OCI-LY3 (cell line): ENCODE results near the gene BTBD1.

ENCODE experiments used
- H2AFZ ChIP-seq: fragments of 200-600, 300-600 bp; shearing (Covaris generic); 2 replicates; pipeline ENCODE4 v1.6.0; 2014; ENCODE audit warnings: antibody characterized with exemption, low read depth, low read length
- H3K27ac ChIP-seq: fragments of 200-600, 300-600 bp; sonication (generic); 2 replicates; pipeline ENCODE4 v1.5.1; 2014; ENCODE audit warnings: mild to moderate bottlenecking, low read length, moderate library complexity, mixed read lengths
- H3K27me3 ChIP-seq: fragments of 200-600, 300-600 bp; sonication (generic); 2 replicates; pipeline ENCODE4 v1.6.1; 2014; ENCODE audit warnings: low read depth, low read length, mixed read lengths
- H3K36me3 ChIP-seq: fragments of 200-600, 300-600 bp; sonication (generic); replicated peaks from 2 replicates; pipeline ENCODE3; 2014; ENCODE audit warnings: low read depth, low read length, mixed read lengths
- H3K4me1 ChIP-seq: fragments of 300-600, 200-600 bp; sonication (generic); 2 replicates; pipeline ENCODE4 v1.6.1; 2014; ENCODE audit warnings: low read length, mixed read lengths
- H3K4me2 ChIP-seq: fragments of 200-600, 300-600 bp; sonication (generic); 2 replicates; pipeline ENCODE4 v1.6.1; 2014; ENCODE audit warnings: low read length, mixed read lengths
- H3K4me3 ChIP-seq: fragments of 300-600, 200-600 bp; sonication (generic); 2 replicates; pipeline ENCODE4 v1.5.1; 2014; ENCODE audit warnings: antibody characterized with exemption, mild to moderate bottlenecking, low read length, moderate library complexity
- H3K79me2 ChIP-seq: fragments of 300-600, 200-600 bp; shearing (Covaris generic); 2 replicates; pipeline ENCODE4 v1.6.1; 2014; ENCODE audit warnings: mild to moderate bottlenecking, low read length, mixed read lengths
- H3K9ac ChIP-seq: fragments of 300-600, 200-600 bp; shearing (Covaris generic); 2 replicates; pipeline ENCODE4 v1.6.0; 2014; ENCODE audit warnings: mild to moderate bottlenecking, low read length, moderate library complexity
- H3K9me3 ChIP-seq: fragments of 200-600, 300-600 bp; shearing (Covaris generic); 2 replicates; pipeline ENCODE4 v1.6.1; 2014; ENCODE audit warnings: low read length, mixed read lengths; ENCODE audit not compliant: insufficient read depth
- H4K20me1 ChIP-seq: fragments of 200-600, 300-600 bp; sonication (generic); 2 replicates; pipeline ENCODE4 v1.6.1; 2016; ENCODE audit warnings: low read length, mixed read lengths; ENCODE audit not compliant: insufficient read depth
- CTCF ChIP-seq: fragments of 200-600, 300-600 bp; sonication (generic); IDR thresholded peaks from 2 replicates; pipeline ENCODE4 v1.5.1; 2014; ENCODE audit warnings: antibody characterized with exemption, low read length, low read depth
- EZH2phosphoT487 ChIP-seq: fragments of 200-600 bp; shearing (Covaris generic); IDR thresholded peaks from 2 replicates; pipeline ENCODE4 v1.6.1; 2018; ENCODE audit warnings: antibody characterized with exemption, mixed run types, low read depth

BTBD1 gene

DNA sequence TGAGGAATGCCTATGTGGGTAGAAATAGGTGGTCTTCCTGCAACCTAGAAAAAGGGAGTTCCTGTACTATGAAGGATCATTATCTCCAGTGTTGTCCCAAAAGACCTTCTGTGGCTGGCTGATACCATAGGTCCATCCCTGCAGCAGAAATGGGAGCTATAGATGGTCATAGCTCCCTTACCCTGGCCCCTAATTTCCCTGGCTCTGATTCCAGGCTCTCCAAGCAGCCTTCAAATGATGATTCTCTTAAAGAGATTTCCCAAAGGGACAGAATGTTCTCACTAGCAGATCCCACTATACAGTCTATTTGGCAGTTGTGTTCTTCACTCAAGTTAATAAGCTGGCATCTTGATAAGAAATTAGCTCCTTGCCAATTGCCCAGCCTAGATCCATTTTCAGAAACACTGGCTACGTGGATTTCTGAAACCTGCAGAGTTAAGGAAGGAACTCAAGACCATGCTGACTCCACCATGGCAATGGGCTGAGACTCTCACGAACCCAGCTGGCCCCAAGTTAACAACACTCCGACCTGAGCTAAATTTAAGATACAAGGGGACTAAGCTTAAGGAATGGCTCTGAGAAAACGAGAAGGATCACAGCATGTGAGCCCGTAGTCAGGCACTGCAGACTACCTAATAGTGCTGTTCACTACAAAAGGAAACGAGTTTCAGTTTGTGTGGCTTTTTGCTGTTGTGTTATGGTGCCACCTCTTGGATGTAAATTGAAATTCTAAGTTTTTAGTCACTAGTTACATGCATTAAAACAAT is 67.0 kb downstream of the BTBD1 start:
- peak overlapping the region; percentile 81 for H2AFZ ChIP-seq
- H3K9ac ChIP-seq, result peak overlapping the region; percentile 56
- H3K27ac ChIP-seq, result no peak overlapping the region

DNA sequence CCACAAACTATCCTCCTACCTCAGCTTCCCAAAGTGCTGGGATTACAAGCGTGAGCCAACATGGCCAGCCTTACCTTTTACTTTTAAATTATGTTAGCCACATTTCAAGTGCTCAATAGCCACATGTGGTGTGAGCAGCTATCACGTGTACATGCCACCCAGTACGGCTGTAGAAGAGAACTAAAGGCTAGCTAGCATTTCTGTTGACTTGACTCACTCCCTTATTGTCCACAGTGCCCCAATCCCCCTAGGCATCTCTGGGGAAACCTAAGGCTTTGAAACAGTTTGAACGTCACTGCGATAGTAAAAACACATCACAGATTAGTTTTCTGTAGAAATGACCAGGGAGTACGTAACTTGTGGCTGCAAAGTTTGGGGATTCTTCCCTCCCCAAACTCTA is 67.6 kb downstream of the BTBD1 start:
- H4K20me1 ChIP-seq, result no peaks in the 10 kb centered on the region
- no peak overlapping the region for H3K4me2 ChIP-seq
- H3K36me3 ChIP-seq, result no peaks in the 10 kb centered on the region
- no peak overlapping the region for H3K9ac ChIP-seq
- TF ChIP-seq CTCF (no peak), EZH2phosphoT487 (no peak)
- no peaks in the 10 kb centered on the region for H3K27me3 ChIP-seq
- H3K79me2 ChIP-seq, result no peaks in the 10 kb centered on the region
- peaks cover 6% of the 10 kb centered on the region for H3K4me1 ChIP-seq
- H3K27ac ChIP-seq, result no peak overlapping the region
- H3K9me3 ChIP-seq, result no peaks in the 10 kb centered on the region
- no peak overlapping the region for H2AFZ ChIP-seq
- H3K4me3 ChIP-seq, result no peak overlapping the region

More for the DNA sequence above, 67.0 kb downstream of the BTBD1 start:
- H4K20me1 ChIP-seq, result no peaks in the 10 kb centered on the region
- peak overlapping the region; percentile 77 for H3K4me3 ChIP-seq
- TF ChIP-seq CTCF, result peak; percentile 87
- TF ChIP-seq EZH2phosphoT487, result no peak
- H3K36me3 ChIP-seq, result peaks cover 4% of the 10 kb centered on the region
- H3K4me2 ChIP-seq, result peak overlapping the region; percentile 94
- H3K4me1 ChIP-seq, result peaks cover 6% of the 10 kb centered on the region
- no peaks in the 10 kb centered on the region for H3K27me3 ChIP-seq
- no peaks in the 10 kb centered on the region for H3K9me3 ChIP-seq
- no peaks in the 10 kb centered on the region for H3K79me2 ChIP-seq

DNA sequence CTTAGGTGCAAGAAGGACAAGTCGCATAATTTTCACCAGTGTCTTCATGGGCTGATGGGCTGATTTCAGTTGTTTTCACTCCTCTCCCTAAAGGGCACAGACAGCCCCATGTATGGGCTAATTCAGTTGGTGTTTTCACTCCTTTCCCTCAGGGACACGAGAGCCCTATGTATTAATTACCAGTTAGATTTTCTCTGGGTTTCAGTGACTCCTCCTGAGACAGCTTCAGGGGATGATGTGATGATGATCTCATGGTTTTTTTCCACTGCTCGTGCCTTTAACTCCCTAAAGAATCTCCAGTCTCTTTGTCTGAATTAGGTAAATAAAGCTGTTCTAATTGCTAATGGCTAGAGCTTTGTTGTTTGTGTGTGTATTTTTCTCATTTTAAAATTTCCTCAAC is 71.1 kb downstream of the BTBD1 start:
- Histone ChIP-seq H3K79me2 (no peaks in the 10 kb centered on the region), H4K20me1 (no peaks in the 10 kb centered on the region), H2AFZ (no peak overlapping the region), H3K36me3 (peaks cover 4% of the 10 kb centered on the region), H3K4me3 (no peak overlapping the region), H3K9ac (no peak overlapping the region), H3K27ac (no peak overlapping the region), H3K4me1 (peaks cover 6% of the 10 kb centered on the region), H3K9me3 (no peaks in the 10 kb centered on the region), H3K4me2 (no peak overlapping the region), H3K27me3 (no peaks in the 10 kb centered on the region)
- no peak for TF ChIP-seq EZH2phosphoT487
- TF ChIP-seq CTCF, result no peak

- peaks cover 8% of the 10 kb centered on the region for H3K36me3 ChIP-seq
- H4K20me1 ChIP-seq, result no peaks in the 10 kb centered on the region
- no peak overlapping the region for H3K9ac ChIP-seq
- no peaks in the 10 kb centered on the region for H3K79me2 ChIP-seq
- H3K27me3 ChIP-seq, result no peaks in the 10 kb centered on the region
- no peak overlapping the region for H3K4me3 ChIP-seq
- H3K9me3 ChIP-seq, result no peaks in the 10 kb centered on the region
- peaks cover 3% of the 10 kb centered on the region for H3K4me1 ChIP-seq
- TF ChIP-seq EZH2phosphoT487 (no peak), CTCF (no peak)
- no peak overlapping the region for H2AFZ ChIP-seq
- H3K4me2 ChIP-seq, result no peak overlapping the region
- H3K27ac ChIP-seq, result no peak overlapping the region
These were observed 72.0 kb downstream of the BTBD1 start for GRCh38 chr15:82995076-82995475.
